WERI-Rb-1 (cell line): Measurements from ENCODE around the gene FHOD3.

Experiments used
- DNase-seq: peaks from one replicate; pipeline ENCODE4 v3.0.0-alpha.2; 2020
- H3K27ac ChIP-seq: fragments of 250-450 bp; sonication (Bioruptor Pico); 2 replicates; pipeline ENCODE4 v1.5.1; 2020; ENCODE audit warnings: mild to moderate bottlenecking, moderate library complexity
- H3K27me3 ChIP-seq: fragments of 250-450 bp; sonication (Bioruptor Pico); 2 replicates; pipeline ENCODE4 v1.5.1; 2021; ENCODE audit warnings: mild to moderate bottlenecking, low read depth, moderate library complexity; ENCODE audit not compliant: insufficient read depth, severe bottlenecking
- H3K36me3 ChIP-seq: fragments of 250-450 bp; sonication (Bioruptor Pico); 2 replicates; pipeline ENCODE4 v1.5.1; 2020; ENCODE audit warnings: mild to moderate bottlenecking, moderate library complexity
- H3K4me3 ChIP-seq: 2 replicates; pipeline ENCODE4 v1.5.1; 2011; ENCODE audit warnings: low read depth, mild to moderate bottlenecking, control low read depth, low read length
- H3K9me3 ChIP-seq: fragments of 250-450 bp; sonication (Bioruptor Pico); 2 replicates; pipeline ENCODE4 v1.5.1; 2021; ENCODE audit warnings: mild to moderate bottlenecking, moderate library complexity; ENCODE audit not compliant: severe bottlenecking
- TF ChIP-seq, protein P1 (sequence below): IDR thresholded peaks from 2 replicates; pipeline ENCODE4 v1.5.1; 2011; ENCODE audit warnings: low read depth, mild to moderate bottlenecking, control low read depth, inconsistent platforms, low read length

Gene FHOD3

DNA sequence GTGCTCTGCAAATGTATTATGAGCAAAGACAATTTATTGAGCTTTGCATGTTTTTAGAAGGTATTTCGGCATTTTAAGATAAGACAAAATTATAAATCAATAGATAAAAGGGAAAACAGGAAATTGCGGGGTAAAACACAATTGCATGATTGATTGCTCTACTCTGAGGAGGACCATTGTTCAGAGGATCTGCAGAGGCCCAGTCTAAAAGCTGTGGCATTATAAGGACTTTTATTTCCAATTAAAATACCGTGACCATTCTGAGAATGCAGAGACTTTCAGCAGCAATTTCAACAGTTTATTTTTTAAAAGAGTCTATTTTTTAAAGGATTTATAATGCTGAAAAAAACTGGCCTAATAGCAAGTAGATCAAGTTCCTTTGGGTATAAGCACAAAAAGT is 469.3 kb downstream of the FHOD3 start:
- TF ChIP-seq, protein P1, sequence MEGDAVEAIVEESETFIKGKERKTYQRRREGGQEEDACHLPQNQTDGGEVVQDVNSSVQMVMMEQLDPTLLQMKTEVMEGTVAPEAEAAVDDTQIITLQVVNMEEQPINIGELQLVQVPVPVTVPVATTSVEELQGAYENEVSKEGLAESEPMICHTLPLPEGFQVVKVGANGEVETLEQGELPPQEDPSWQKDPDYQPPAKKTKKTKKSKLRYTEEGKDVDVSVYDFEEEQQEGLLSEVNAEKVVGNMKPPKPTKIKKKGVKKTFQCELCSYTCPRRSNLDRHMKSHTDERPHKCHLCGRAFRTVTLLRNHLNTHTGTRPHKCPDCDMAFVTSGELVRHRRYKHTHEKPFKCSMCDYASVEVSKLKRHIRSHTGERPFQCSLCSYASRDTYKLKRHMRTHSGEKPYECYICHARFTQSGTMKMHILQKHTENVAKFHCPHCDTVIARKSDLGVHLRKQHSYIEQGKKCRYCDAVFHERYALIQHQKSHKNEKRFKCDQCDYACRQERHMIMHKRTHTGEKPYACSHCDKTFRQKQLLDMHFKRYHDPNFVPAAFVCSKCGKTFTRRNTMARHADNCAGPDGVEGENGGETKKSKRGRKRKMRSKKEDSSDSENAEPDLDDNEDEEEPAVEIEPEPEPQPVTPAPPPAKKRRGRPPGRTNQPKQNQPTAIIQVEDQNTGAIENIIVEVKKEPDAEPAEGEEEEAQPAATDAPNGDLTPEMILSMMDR, result no peak
- Histone ChIP-seq H3K4me3 (no peak overlapping the region), H3K27me3 (no peaks in the 10 kb centered on the region), H3K27ac (no peak overlapping the region), H3K36me3 (no peaks in the 10 kb centered on the region), H3K9me3 (no peaks in the 10 kb centered on the region)
- DNase-seq, result no peak

DNA sequence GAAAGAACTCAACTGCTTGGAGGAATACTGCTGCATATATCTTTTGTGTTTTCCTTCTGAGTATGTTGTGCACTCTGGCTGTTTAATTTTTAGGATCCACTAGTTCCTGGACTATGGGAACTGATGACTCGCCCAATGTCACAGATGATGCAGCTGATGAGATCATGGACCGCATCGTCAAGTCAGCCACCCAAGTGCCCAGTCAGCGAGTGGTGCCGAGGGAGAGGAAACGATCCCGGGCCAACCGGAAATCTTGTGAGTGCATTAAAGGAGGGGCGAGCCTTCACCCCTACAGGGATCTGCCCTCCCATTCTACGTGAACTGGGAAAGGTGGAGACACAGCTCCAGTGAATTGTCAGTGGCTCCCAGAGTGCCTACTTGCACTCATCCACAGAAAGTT is 471.7 kb downstream of the FHOD3 start:
- Histone ChIP-seq H3K27me3 (no peaks in the 10 kb centered on the region), H3K9me3 (no peaks in the 10 kb centered on the region), H3K36me3 (no peaks in the 10 kb centered on the region), H3K27ac (no peak overlapping the region), H3K4me3 (no peak overlapping the region)
- DNase-seq, result no peak
- TF ChIP-seq, protein P1, result no peak

DNA sequence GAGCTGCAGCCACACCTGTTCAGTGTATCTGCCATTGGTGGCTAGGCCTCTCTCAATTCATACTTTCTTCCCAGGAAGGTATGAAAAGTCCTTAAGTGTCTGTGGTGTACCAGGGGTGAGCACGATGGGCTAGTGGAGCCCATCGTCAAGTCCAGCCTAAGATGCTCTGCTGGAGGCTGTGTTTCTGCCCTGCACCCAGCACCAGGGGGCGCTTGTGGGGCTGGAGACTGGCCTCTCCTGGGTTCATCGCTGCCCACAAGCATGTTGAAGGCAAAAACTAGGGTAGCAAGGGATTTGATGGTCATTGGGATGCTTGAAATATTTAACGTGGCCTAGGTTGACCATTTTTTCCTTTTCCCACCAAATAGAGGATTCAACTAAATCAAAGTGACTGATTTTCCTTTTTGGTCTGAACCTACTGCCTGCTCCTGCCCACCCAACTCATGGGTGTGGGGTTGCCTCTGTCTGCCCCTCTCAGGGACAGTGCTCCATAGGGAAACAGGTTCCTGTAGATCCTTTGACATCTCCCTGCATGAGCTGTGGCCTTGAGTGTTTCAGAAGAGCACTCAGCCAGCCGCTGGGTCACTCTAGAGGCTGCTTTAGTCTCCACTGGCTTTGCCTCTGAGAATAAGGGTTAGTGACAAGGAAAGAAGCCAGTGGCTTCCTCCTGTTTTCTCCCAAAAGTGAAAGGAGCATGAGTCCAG is 472.2 kb downstream of the FHOD3 start:
- Histone ChIP-seq H3K36me3 (no peaks in the 10 kb centered on the region), H3K27me3 (no peaks in the 10 kb centered on the region), H3K9me3 (no peaks in the 10 kb centered on the region), H3K4me3 (no peak overlapping the region), H3K27ac (no peak overlapping the region)
- DNase-seq, result peak; percentile 48
- TF ChIP-seq, protein P1, result peak; percentile 83

DNA sequence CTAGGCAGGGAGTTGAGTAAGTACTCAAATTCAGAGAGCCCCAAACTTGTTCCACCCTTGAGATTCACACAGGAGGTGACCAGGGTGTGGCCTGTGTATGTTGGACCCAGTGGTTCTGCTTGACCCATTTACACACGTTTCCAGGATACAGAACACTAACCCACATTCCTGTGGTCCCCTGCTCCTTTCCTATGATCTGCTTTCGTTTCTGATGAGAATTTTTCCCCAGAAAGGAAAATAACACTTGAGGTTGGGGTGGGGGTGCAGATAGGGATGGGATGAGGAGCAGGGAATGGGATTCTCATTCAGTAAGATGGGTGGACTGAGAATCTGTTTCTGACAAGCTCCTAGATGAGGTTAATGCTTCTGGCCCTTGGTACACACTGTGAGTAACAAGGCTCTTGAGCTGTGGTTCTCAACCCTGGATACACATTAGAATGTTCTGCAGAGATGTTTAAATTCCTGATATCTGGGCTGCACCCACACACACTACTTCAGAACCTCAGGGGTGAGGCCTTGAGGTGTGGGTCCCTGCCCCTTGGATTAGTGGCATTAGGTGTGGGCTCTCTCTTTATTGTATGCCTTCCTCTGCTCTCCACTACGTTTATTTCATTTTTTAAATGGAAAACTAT is 472.9 kb downstream of the FHOD3 start:
- H3K36me3 ChIP-seq, result no peaks in the 10 kb centered on the region
- no peaks in the 10 kb centered on the region for H3K27me3 ChIP-seq
- no peak overlapping the region for H3K27ac ChIP-seq
- TF ChIP-seq, protein P1, result no peak
- no peak overlapping the region for H3K4me3 ChIP-seq
- DNase-seq, result no peak
- H3K9me3 ChIP-seq, result no peaks in the 10 kb centered on the region

DNA sequence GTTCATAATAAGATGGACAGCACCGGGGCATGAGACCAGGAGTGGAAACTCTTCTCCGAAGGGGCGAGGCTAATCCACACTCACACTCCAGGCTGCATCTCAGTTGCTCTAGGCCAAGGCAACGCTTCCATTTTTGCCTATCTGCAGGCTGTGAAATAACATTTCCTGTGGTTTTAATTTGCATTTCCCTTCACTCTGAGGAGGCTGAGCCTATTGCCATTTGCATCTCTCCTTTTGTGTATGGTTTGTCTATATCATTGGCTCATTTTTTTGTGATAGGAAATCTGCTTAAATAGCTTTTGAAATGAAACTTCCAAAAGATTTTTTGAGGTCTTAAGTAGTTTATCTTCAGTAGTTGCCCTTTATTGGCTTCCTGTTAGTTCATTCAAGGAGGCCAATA is 473.7 kb downstream of the FHOD3 start:
- Histone ChIP-seq H3K4me3 (no peak overlapping the region), H3K27me3 (no peaks in the 10 kb centered on the region), H3K27ac (no peak overlapping the region), H3K36me3 (no peaks in the 10 kb centered on the region), H3K9me3 (no peaks in the 10 kb centered on the region)
- no peak for DNase-seq
- TF ChIP-seq, protein P1, result no peak
